Upper lobe of left lung (tissue), 6 donors: Measurements from ENCODE around the gene RAB11FIP2. TPM values are rescaled to one million over a fixed set of nuclear protein-coding genes. Genes with fewer than 3 reads are reported as not detected.

Experiments used
- ATAC-seq, 2 donors: fragments of 200-7000 bp; cut with Tn5 transposase; one replicate each; pipeline ENCODE4 v1.9.1; 2022; ENCODE audit warnings: mild to moderate bottlenecking in 2 of 2, moderate library complexity in 2 of 2; ENCODE audit not compliant: low FRiP score in 2 of 2
- DNase-seq, 2 donors: peaks; one replicate each; pipeline ENCODE4 v3.0.0-alpha.2; 2019 to 2020
- H3K27ac ChIP-seq, 4 donors: fragments of 200-600 bp; sonication (generic); one replicate each; pipeline ENCODE4 v1.5.1; 2016 to 2019
- H3K27me3 ChIP-seq, 4 donors: fragments of 200-600 bp; sonication (generic); one replicate each; pipeline ENCODE4 v1.5.1; 2017 to 2019
- H3K36me3 ChIP-seq, 4 donors: fragments of 200-600 bp; sonication (generic); one replicate each; pipeline ENCODE4 v1.5.1; 2016 to 2019
- H3K4me1 ChIP-seq, 4 donors: fragments of 200-600 bp; sonication (generic); one replicate each; pipeline ENCODE4 v1.5.1; 2018 to 2019
- H3K4me3 ChIP-seq, 4 donors: fragments of 200-600 bp; sonication (generic); one replicate each; pipeline ENCODE4 v1.5.1; 2017 to 2019; ENCODE audit warnings: mild to moderate bottlenecking in 2 of 4, moderate library complexity in 1 of 4
- H3K9me3 ChIP-seq, 4 donors: fragments of 200-600 bp; sonication (generic); one replicate each; pipeline ENCODE4 v1.5.1; 2018 to 2019
- EP300 ChIP-seq, 4 donors: sonication (generic); formaldehyde crosslinking; IDR thresholded peaks; one replicate each; pipeline ENCODE4 v1.5.1; 2017; ENCODE audit warnings: antibody characterized with exemption in 4 of 4, control low read depth in 2 of 4
- POLR2A ChIP-seq, 4 donors: fragments of 450-650 bp; IDR thresholded peaks; one replicate each; pipeline ENCODE4 v1.5.1; 2016 to 2017; ENCODE audit warnings: antibody characterized with exemption in 4 of 4, mild to moderate bottlenecking in 2 of 4
- POLR2AphosphoS5 ChIP-seq, 2 donors: sonication (generic); formaldehyde crosslinking; IDR thresholded peaks; one replicate each; pipeline ENCODE4 v1.5.1; 2017; ENCODE audit warnings: antibody characterized with exemption in 2 of 2
- WGBS, 2 donors: methylation state at CpG; one replicate each; pipeline ENCODE4 v1.1.5; 2017 to 2018; 5-methylcytosine and 5-hydroxymethylcytosine counted together
- total RNA-seq, 6 donors: library from RNA; depleted of rRNA in 4 of 6; stranded (reverse); fragments of >200 nt in 4 of 6; gene quantifications; one replicate each; pipeline versions ENCODE4 v1.1.0 to v1.2.1, GENCODE V29; 2016 to 2021
- TF ChIP-seq, protein P1 (sequence below), 6 experiments: fragments of 450-650 bp in 4 of 6; fragments of 200-600 bp in 2 of 6; sonication (generic) in 2 of 6; IDR thresholded peaks; one replicate each; pipeline ENCODE4 v1.5.1; 2016 to 2019; ENCODE audit warnings: antibody characterized with exemption in 6 of 6
- donor health status: DM: no; HTN: no; CAD: no; lungs with moderate emphysema.
- donor health status: DM: no; HTN: yes; CAD: no; lungs with severe emphysema.

The RAB11FIP2 gene
- total RNA-seq, 6 donors from 2014 or later = 12.9 to 66.4 (median 31.0) TPM

DNA sequence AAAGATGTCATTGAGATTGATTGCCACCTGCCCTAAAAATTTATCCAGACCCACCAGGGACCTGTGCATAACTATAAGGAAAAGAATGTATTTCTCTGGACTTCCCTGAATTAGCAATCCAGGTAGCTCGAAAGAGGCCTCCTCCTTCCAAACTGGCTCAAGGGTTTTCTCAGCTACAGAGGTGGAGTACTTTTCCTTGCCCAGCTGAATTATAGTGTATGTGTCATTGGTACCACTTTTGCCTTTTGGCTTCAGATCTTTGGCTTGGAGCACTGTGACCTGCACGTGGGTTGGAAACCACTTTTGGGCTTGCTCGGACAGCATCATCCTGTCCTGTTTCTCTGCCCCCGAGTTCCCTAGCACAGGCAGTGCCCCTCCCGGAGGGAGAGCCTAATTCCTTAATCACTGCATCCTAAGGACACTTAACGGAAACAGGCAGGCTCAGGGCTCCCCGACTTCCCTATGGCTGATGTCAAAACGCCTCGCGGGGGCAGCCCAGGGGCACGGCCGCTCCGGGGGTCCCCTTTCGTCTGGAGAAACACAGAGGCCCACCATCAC is 825 bp downstream of the RAB11FIP2 start:
- WGBS, 2 donors = 0% methylated on average over 1 to 13 of the region's 14 CpGs
- Histone ChIP-seq H3K4me3 (peak overlapping the region; percentile 63 to 96 (median 89)), H3K9me3 (no peaks in the 10 kb centered on the region), H3K4me1 (peaks cover 29 to 39% (median 34%) of the 10 kb centered on the region in 4 donors), H3K36me3 (no peaks in the 10 kb centered on the region), H3K27ac (peak overlapping the region; percentile 88 to 93 (median 89)), H3K27me3 (no peaks in the 10 kb centered on the region)
- peak; percentile 63 to 68 for ATAC-seq
- DNase-seq = peak in 1 of 2 donors; percentile 59
- TF ChIP-seq POLR2AphosphoS5 (IDR thresholded peaks at IDR 0.05) (no peak), POLR2A (IDR thresholded peaks at IDR 0.05) (no peak), EP300 (IDR thresholded peaks at IDR 0.05) (no peak)
- TF ChIP-seq, protein P1, sequence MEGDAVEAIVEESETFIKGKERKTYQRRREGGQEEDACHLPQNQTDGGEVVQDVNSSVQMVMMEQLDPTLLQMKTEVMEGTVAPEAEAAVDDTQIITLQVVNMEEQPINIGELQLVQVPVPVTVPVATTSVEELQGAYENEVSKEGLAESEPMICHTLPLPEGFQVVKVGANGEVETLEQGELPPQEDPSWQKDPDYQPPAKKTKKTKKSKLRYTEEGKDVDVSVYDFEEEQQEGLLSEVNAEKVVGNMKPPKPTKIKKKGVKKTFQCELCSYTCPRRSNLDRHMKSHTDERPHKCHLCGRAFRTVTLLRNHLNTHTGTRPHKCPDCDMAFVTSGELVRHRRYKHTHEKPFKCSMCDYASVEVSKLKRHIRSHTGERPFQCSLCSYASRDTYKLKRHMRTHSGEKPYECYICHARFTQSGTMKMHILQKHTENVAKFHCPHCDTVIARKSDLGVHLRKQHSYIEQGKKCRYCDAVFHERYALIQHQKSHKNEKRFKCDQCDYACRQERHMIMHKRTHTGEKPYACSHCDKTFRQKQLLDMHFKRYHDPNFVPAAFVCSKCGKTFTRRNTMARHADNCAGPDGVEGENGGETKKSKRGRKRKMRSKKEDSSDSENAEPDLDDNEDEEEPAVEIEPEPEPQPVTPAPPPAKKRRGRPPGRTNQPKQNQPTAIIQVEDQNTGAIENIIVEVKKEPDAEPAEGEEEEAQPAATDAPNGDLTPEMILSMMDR (IDR thresholded peaks at IDR 0.05) = no peak

DNA sequence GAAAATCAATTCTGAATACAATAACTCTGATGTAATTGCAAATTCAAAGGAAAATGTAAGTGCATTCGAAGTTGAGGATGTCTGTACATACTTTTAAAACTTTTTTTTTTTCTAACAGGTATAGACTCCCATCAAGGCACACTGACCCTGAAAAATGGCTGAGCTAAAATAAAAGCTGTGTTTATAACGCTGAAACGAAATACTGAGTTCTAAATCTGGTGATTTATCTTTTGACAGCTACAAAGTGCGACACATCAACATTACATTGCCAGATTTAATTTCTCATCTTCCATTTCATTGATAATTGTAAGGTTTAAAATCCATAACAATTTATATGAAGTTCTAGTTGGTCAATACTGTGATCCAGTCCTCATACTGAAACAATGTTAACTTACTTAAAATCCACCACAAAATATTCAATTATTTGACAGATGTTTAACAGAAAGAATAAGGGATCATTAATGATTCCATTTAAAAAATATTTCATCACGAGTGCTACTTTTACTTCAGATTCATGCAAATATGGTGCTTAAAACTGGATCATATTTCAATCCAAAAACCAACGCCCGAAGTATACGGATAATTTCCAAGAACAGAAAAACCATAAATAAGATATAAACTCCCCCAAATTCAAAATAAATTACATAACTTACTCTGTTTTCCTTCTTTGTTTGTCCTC is 1.4 kb downstream of the RAB11FIP2 start:
- WGBS, 2 donors = 59 to 63% methylated on average over 8 of the region's 8 CpGs
- Histone ChIP-seq H3K27me3 (no peaks in the 10 kb centered on the region), H3K4me1 (peaks cover 29 to 39% (median 35%) of the 10 kb centered on the region in 4 donors), H3K4me3 (peak overlapping the region; percentile 63 to 96 (median 89)), H3K36me3 (no peaks in the 10 kb centered on the region), H3K9me3 (no peaks in the 10 kb centered on the region), H3K27ac (peak overlapping the region; percentile 88 to 93 (median 89))
- no peak for TF ChIP-seq EP300 (IDR thresholded peaks at IDR 0.05)
- TF ChIP-seq, protein P1 (IDR thresholded peaks at IDR 0.05) = no peak
- no peak for TF ChIP-seq POLR2AphosphoS5 (IDR thresholded peaks at IDR 0.05)
- no peak for TF ChIP-seq POLR2A (IDR thresholded peaks at IDR 0.05)
- ATAC-seq (no peak), DNase-seq (no peak)

DNA sequence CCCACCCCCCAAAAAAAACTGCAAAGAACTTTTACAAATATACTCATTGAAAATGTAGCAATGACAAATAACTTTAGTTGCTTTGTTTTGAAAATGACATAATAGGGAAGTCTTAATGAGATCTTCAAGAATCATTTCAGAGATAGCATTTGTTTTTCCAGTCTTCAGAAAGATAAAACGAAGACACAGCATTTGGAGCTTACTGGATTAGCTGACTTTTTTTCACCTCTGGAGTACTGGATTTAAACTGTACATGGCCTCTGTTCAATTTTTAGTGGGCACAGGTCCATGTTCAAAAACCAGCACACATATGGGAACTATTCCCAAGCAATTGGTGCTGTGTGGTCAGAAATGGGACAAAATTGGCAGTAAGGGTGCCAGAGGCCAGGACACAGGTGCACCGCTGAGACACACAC is 3.9 kb downstream of the RAB11FIP2 start:
- DNase-seq (no peak), ATAC-seq (no peak)
- 60 to 65% methylated on average over 2 of the region's 2 CpGs for WGBS, 2 donors
- Histone ChIP-seq H3K4me3 (no peak overlapping the region), H3K27me3 (no peaks in the 10 kb centered on the region), H3K27ac (no peak overlapping the region), H3K9me3 (no peaks in the 10 kb centered on the region), H3K36me3 (peaks cover 0 to 8% (median 0%) of the 10 kb centered on the region in 4 donors), H3K4me1 (peaks cover 29 to 39% (median 35%) of the 10 kb centered on the region in 4 donors)
- TF ChIP-seq EP300 (IDR thresholded peaks at IDR 0.05) (no peak), POLR2A (IDR thresholded peaks at IDR 0.05) (no peak), POLR2AphosphoS5 (IDR thresholded peaks at IDR 0.05) (no peak)
- TF ChIP-seq, protein P1 (IDR thresholded peaks at IDR 0.05) = no peak

DNA sequence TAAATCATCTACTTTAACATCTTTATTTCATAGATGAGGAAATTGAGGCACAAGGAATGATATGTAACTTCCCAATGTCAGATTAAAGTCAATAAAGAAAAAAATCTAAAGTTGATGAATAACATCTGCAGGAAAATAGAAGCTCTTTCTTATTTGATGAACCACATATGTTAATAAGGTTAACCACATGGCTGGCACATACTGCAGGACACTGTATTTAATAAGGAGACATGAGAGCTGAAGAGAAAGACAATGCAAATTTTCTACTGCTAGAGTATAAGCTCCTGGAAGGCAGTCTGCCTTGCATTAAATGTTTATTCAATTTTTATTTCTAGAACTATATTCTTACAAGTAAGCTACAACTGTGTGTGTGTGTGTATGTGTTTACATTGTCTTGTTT is 4.4 kb downstream of the RAB11FIP2 start:
- ATAC-seq (no peak), DNase-seq (no peak)
- no peaks in the 10 kb centered on the region for H3K27me3 ChIP-seq
- TF ChIP-seq EP300 (IDR thresholded peaks at IDR 0.05) (no peak), POLR2A (IDR thresholded peaks at IDR 0.05) (no peak), POLR2AphosphoS5 (IDR thresholded peaks at IDR 0.05) (no peak)
- TF ChIP-seq, protein P1 (IDR thresholded peaks at IDR 0.05) = no peak
- peaks cover 29 to 36% (median 33%) of the 10 kb centered on the region in 4 donors for H3K4me1 ChIP-seq
- no peak overlapping the region for H3K4me3 ChIP-seq
- no peaks in the 10 kb centered on the region for H3K9me3 ChIP-seq
- no peak overlapping the region for H3K27ac ChIP-seq
- H3K36me3 ChIP-seq = peaks cover 0 to 8% (median 0%) of the 10 kb centered on the region in 4 donors
